Measurements from ENCODE around the gene EGFR. TPM values are rescaled to one million over a fixed set of nuclear protein-coding genes. Genes with fewer than 3 reads are reported as not detected.

Gene EGFR
- total RNA-seq, 2 donors from 2014 or later, result 57.8 to 63.4 TPM

DNA sequence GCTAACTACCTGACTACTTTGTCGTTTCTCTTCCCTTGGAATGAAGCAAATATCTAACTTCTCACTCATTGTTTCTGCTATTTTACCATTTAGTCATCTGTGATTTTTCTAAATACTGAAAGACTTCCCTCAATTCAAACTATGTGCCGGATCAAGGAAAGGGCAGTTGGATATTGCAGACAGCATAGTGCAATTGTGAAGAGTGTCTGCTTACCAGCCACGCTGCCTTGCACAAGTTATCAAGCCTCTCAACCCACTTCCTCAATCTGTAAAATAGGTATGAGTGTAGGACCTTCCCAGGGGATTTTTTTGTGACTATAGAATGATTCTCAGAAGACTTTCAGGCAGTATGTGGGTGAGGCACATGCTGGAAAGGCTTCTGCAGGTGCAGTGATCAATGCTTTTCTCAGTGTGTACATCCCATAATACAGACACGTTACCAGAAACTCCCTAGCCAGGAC, 54.3 kb downstream of the EGFR start:
- intact Hi-C loops (cut with DNase I), result no loop called here
- Histone ChIP-seq H3K4me1 (peaks cover 24% of the 10 kb centered on the region), H3K9me3 (no peaks in the 10 kb centered on the region), H3K27me3 (no peaks in the 10 kb centered on the region), H3K36me3 (no peaks in the 10 kb centered on the region), H3K4me3 (no peak overlapping the region), H3K9ac (ENCODE audit: low read depth in 2 of 2, low read length in 2 of 2) (peak overlapping the region in 1 of 2 donors; percentile 79), H3K27ac (peak overlapping the region; percentile 58)
- TF ChIP-seq, protein P1, sequence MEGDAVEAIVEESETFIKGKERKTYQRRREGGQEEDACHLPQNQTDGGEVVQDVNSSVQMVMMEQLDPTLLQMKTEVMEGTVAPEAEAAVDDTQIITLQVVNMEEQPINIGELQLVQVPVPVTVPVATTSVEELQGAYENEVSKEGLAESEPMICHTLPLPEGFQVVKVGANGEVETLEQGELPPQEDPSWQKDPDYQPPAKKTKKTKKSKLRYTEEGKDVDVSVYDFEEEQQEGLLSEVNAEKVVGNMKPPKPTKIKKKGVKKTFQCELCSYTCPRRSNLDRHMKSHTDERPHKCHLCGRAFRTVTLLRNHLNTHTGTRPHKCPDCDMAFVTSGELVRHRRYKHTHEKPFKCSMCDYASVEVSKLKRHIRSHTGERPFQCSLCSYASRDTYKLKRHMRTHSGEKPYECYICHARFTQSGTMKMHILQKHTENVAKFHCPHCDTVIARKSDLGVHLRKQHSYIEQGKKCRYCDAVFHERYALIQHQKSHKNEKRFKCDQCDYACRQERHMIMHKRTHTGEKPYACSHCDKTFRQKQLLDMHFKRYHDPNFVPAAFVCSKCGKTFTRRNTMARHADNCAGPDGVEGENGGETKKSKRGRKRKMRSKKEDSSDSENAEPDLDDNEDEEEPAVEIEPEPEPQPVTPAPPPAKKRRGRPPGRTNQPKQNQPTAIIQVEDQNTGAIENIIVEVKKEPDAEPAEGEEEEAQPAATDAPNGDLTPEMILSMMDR (IDR thresholded peaks at IDR 0.05), result no peak
- no peak for DNase-seq

DNA sequence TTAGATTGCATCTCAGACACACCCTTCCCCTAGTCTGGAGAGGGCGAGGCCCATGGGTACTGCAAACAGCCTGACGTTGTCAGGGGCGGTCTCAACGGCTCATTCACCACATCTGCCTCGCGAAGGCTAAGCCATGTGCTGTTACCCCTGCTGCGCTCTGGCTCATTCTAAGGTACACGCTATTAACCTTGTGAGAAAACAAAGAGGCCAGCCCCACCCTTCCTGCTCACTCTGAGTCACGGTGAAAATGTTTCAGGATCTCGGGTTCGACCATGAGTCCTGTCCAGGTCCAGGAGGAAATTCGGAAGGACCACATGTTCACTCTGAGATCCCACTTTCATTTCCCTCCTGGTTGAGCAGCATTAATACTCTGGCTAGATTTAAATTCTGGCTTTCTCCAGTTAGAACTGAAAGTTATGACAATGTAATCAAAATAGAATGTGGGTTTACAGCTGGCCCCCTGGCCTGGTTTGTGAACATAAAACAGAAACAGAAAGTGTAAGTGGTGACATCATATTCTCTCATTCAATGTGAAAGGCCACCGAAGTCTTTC, 55.2 kb downstream of the EGFR start:
- Histone ChIP-seq H3K9me3 (no peaks in the 10 kb centered on the region), H3K4me3 (no peak overlapping the region), H3K9ac (ENCODE audit: low read depth in 2 of 2, low read length in 2 of 2) (peak overlapping the region; percentile 33 to 79), H3K36me3 (no peaks in the 10 kb centered on the region), H3K4me1 (peaks cover 24% of the 10 kb centered on the region), H3K27ac (peak overlapping the region; percentile 58), H3K27me3 (no peaks in the 10 kb centered on the region)
- intact Hi-C loops (cut with DNase I), result no loop called here
- DNase-seq, result peak; percentile 94
- TF ChIP-seq, protein P1 (IDR thresholded peaks at IDR 0.05), result no peak

DNA sequence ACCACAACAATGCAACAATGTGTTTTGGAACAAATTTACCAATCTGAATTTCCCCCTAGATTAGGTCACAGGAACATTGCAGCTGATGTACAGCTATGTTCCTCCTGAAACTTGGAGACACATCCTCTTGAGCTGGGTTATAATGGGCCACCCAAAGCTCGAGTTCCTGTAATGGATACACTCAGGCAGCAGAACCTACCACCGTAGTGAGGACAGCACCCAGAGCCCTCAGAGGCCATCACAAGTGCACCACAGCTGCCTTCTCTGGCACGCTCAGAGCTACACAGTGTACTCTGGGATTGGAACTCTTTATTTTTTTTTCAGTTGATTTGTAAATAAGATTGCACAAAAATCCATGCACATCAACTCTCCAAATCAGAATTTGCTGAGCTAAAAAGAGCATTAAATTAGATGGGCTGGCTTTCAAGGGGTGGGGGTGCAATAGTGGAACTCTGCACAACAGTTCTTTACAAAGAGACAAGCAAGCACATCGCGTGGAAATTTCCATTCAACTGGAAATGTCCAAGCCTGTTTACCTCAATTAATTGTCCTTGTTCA, 56.7 kb downstream of the EGFR start:
- intact Hi-C loops (cut with DNase I), result no loop called here
- Histone ChIP-seq H3K36me3 (no peaks in the 10 kb centered on the region), H3K9me3 (no peaks in the 10 kb centered on the region), H3K4me3 (no peak overlapping the region), H3K4me1 (peaks cover 27% of the 10 kb centered on the region), H3K27ac (no peak overlapping the region), H3K27me3 (no peaks in the 10 kb centered on the region), H3K9ac (ENCODE audit: low read depth in 2 of 2, low read length in 2 of 2) (no peak overlapping the region)
- DNase-seq, result peak; percentile 40
- TF ChIP-seq, protein P1 (IDR thresholded peaks at IDR 0.05), result no peak

DNA sequence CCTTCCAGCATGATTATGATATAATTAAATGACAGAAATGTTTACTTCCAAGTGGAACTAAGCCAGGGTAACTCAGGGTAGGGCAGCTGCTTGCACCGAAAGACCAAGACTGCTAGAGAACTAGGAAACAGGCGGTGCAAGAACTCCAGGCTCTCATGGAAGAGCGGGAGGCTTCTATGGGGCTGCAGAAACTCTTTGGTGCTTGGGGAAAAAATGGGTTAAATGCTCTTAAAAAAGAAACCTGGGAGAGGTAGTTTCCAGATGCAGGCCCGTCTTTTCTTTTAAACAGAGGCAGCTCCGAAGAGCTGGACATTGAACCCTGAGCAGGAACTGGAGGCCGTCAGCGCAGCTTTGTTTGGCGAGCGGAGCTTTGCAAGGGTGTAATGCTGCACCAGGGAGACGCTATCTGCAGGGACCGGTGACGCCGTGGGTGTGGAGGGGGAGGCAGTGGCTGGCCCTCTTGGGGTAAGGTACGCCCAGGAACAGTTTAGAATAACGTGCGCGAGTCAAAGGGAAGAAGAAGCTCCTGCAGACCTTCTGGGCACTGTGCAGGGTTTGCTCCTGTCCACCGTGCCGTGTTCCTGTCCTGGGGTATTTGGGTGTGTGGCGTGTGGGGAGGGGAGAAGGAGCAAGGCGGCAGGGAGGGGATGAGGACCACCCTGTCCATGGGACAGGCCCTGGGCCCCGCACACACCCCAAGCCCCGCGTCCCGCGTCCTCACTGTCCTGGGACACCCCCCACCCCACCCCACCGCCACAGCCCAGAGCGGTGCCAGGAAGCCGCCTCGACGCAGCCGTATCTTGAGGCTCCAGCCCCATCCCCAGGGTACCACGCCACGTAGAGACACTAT, 59.0 kb downstream of the EGFR start:
- TF ChIP-seq, protein P1 (IDR thresholded peaks at IDR 0.05), result no peak
- intact Hi-C loops (cut with DNase I), result no loop called here
- Histone ChIP-seq H3K27me3 (no peaks in the 10 kb centered on the region), H3K36me3 (no peaks in the 10 kb centered on the region), H3K4me3 (peak overlapping the region; percentile 6), H3K4me1 (peaks cover 18% of the 10 kb centered on the region), H3K27ac (peak overlapping the region; percentile 77), H3K9me3 (no peaks in the 10 kb centered on the region), H3K9ac (ENCODE audit: low read depth in 2 of 2, low read length in 2 of 2) (peak overlapping the region; percentile 68 to 87)
- peak; percentile 92 for DNase-seq

DNA sequence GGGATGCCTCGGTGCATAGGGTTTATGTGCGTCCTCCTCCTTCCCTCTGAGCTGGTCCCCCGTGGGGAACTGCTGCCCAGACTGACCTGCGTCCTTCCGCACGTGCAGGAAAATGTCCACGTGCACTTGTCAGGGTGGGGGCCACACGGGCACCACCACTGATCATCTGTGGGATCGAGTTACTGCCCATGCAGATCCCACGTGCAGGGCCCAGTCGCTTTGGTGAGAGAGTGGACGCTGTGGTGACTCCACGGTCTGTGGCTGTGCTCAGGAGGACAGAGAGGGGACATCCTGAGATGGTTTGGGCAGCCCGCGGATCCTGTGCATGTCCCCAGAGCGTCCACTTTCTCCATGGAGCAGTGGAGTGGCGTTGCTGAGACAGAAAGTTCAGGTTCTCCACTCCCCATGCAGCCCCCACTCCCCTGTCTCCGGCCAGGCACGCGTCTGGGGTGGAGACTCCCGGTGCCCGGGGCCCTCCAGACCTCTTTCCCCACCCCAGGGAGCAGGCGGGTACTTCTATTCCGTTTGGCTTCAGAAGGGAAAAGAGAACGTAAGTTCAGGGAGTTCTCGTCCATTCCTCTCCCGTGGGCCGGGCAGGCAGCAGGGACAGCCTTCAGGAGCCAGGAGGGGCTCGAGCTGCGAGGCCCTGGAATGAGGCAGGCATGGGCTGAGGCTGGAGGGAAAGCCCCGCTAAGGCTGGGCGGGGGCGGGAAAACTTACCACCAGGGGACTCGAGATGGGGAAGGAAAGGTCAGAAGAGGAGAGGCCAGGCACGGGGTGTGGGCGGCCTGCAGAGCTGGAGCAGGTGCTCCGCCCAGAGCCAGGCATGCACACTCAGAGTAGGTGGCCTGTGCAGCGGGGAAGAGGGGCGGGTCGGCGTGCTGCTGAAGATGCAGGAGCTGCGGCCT, 59.9 kb downstream of the EGFR start:
- peak; percentile 86 for DNase-seq
- TF ChIP-seq, protein P1 (IDR thresholded peaks at IDR 0.05), result no peak
- H3K4me1 ChIP-seq, result peaks cover 10% of the 10 kb centered on the region
- no peaks in the 10 kb centered on the region for H3K9me3 ChIP-seq
- intact Hi-C loops (cut with DNase I), result no loop called here
- peak overlapping the region; percentile 77 for H3K27ac ChIP-seq
- peak overlapping the region; percentile 6 for H3K4me3 ChIP-seq
- H3K27me3 ChIP-seq, result no peaks in the 10 kb centered on the region
- H3K9ac ChIP-seq (ENCODE audit: low read depth in 2 of 2, low read length in 2 of 2), result peak overlapping the region; percentile 68 to 87
- H3K36me3 ChIP-seq, result no peaks in the 10 kb centered on the region
